HG02884 (cell line): ENCODE results near the gene CENPH.
"Not testable (repeated sequence)": the region's sequence is repeated elsewhere in the genome, so short reads cannot be mapped to it uniquely, and the experiment has no call there.

Experiments used
- ATAC-seq: cut with Tn5 transposase; IDR thresholded peaks from one replicate; pipeline ENCODE4 v1.9.1; 2021; ENCODE audit warnings: mild to moderate bottlenecking, moderate library complexity; ENCODE audit not compliant: unreplicated experiment

Gene CENPH

DNA sequence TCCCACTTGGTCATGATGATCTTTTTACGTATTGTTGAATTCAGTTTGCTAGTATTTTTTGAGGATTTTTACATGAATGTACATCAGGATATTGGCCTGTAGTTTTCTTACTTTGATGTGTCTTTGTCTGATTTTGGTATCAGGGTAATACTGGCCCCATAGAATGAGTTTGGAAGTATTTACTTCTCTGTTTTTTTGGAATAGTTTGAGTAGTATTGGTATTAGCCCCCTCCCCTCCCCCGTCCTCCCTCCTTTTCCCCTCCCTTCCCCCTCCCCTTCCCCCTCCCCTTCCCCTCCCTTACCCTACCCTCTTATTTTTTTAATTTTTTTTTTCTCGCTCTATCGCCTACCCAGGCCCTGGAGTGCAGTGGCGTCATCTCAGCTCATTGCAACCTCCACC, 55.6 kb downstream of the CENPH start:
- ATAC-seq = no peak

DNA sequence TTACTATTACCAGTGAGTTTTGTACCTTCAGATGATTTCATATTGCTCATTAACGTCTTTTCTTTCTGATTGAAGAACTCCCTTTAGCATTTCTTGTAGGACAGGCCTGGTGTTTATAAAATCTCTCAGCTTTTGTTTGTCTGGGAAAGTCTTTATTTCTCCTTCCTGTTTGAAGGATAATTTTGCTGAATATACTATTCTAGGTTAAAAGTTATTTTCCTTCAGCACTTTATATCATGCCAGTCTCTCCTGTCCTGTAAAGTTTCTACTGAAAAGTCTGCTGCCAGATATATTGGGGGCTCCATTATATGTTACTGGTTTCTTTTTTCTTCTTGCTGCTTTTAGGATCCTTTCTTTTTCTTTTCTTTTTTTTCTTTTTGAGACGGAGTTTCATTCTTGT, 58.6 kb downstream of the CENPH start:
- no peak for ATAC-seq

DNA sequence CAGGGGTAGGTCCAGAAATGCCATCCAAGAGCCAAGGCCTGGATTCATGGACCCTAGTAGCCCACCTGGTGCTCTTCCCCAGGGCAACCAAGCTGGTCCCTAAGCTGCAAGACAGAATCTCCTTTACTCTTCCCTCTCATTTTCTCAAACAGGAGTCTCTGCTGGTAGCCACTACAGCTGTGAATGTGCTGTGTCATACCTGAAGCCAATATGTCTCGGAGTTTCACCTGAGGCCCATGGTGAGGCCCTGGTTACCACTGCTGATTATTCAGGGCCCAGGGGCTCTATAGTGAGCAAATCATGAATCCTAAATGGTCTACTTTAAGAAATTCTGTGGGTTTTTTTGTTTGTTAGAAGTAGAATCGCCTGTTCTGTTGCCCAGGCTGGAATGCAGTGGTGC, 61.2 kb downstream of the CENPH start:
- no peak for ATAC-seq

- no peak for ATAC-seq
These were observed 63.1 kb downstream of the CENPH start for GRCh38 chr5:69252437-69252836.

DNA sequence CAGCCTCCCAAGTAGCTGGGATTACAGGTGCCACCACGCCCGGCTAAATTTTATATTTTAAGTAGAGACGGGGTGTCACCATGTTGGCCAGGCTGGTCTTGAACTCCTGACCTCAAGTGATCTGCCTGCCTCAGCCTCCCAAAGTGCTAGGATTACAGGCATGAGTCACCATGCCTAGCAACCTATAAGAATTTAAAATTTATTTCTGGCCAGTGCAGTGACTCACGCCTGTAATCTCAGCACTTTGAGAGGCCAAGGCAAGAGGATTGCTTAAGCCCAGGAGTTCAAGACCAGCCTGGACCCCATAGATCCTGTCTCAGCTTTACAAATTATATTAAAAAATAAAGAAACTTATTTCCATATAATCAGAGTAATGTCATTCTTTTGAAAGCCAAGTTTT, 66.6 kb downstream of the CENPH start:
- not testable (repeated sequence) for ATAC-seq

- no peak for ATAC-seq
These were observed 68.2 kb downstream of the CENPH start for GRCh38 chr5:69257577-69257976.
